Muscle of arm (tissue), 12 donors: ENCODE results near the gene RBMS3. TPM values are rescaled to one million over a fixed set of nuclear protein-coding genes. Genes with fewer than 3 reads are reported as not detected.
A peak's percentile ranks its signal among the peaks of the same experiment; 100 is the strongest.
"Not testable (repeated sequence)": the region's sequence is repeated elsewhere in the genome, so short reads cannot be mapped to it uniquely, and the experiment has no call there.

ENCODE experiments used
- DNase-seq: peaks from one replicate; pipeline ENCODE4 v3.0.0-alpha.2; 2013
- polyA plus RNA-seq, 12 donors: library from polyadenylated mRNA; unstranded; fragments of 120-200 nt; gene quantifications; one replicate each; pipeline ENCODE4 v1.2.1, GENCODE V29; 2013; ENCODE audit not compliant: insufficient read length in 12 of 12

The RBMS3 gene
- polyA plus RNA-seq, 12 donors = 27.1 to 56.7 (median 31.2) TPM; not detected in 1

DNA sequence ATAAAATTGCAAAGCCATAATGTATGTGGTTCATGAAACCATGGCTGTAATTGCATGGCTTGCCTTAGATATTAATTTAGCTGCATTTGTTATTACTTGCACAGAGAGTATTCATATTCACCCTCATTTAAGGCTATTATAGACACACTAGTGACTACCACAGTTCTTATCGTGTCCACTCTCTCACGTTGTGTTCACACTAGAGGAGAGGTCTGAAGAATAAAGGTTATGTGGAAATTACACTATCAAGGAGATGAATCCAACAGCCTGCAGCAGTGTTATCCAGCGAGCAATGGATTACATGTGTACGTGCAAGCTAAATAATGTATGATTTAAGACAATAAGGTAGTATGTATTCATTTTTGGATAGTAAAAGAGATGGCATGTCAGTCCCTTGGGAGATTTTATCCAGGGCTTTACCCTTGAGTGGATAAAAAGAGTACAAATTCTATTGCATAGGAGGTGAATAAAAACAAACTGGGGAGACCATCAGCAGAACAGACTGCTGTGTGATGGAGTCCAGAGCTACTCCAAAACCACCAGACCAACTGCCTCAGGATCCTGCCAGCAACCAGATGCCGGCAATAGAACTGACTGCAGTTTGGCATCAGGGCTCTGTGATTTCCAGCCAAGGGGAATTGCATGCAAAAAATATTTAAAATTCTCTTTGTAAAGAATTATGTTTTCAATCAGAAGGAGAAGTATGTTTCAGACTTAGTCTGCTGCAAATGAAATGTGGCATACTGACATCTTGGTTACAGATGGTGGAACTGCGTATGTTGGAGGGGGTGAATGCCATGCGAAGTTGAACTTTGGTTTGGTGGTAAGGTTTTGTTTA is 146.6 kb downstream of the RBMS3 start:
- DNase-seq = no peak

DNA sequence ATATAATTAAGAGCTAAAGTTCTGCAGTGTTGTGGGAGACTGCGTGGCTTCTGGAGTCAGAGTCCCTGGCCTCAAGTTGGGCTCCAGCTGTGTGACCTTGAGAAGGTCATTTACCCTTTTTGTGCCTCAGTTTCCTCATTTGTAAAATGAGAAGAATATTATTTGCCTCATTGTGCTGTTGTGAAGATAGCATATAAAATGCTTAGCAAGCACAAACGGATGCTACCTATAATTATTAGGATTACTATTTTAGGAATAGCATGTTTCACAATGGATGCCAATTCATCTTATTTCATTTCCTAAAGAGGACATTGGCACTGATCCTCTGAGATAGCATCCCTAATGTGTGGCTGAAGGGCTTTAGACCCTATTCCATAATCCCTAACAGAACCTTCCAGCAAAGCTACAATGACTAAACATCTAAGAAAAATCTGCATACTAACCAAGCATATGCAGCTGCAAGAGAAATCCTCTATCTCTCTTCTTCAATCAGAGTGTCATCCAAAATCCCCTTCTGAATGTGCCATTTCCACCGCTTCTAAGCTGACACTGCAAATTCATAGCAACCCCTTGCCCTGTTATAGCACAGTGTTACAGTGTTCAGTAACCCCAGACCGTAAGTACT is 148.3 kb downstream of the RBMS3 start:
- no peak for DNase-seq

DNA sequence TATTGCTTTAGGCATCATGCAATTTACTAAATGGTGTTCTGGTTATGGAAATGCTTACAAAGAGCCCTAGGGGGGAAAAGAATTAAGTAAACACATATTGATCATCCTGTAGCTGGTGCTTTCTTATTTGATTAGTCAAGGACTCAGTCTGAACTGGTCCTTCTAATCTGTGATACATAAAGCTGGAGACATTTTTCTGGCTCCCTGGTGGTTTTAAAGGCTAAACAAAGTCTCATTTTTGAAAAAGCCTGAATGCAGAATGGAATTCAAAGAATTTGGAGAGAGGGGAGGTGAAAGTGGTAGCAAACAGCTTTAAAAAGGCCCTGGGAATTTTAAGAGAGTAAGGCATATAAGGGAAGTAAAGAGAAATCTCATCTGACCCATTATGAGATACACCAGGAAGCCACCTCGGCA is 149.7 kb downstream of the RBMS3 start:
- no peak for DNase-seq

DNA sequence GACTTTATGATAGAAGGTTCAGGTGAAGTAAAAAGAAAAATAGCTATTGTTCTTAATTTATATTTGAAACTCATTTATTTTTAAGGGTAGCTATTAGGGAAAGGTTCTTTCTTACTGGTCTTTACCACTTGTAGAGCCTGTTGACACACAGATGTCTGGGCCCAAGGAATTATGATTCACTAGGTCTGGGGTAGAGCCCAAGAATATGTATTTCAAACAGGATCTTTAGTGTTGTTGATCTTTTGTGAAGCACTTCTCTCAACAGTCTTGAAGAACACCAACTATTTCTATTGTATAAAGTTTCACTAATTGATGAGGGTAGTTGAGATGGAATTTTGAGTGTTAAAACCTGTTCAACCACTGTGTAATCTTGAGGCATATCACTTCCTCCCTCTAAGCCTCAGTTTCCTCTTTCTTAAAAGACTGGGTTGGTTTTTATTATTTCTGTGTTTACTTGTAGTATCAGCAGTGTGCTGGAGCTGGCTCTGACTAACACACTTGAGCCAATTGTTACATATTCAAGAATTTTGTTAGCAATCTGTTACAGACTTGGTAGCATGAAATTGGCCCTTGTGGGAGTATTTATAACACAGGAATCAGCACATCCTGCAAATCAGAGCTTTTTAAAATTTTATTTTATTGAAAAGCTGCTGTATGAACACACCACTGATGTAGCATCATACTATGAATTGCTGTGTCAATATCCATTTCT is 155.9 kb downstream of the RBMS3 start:
- DNase-seq = no peak

DNA sequence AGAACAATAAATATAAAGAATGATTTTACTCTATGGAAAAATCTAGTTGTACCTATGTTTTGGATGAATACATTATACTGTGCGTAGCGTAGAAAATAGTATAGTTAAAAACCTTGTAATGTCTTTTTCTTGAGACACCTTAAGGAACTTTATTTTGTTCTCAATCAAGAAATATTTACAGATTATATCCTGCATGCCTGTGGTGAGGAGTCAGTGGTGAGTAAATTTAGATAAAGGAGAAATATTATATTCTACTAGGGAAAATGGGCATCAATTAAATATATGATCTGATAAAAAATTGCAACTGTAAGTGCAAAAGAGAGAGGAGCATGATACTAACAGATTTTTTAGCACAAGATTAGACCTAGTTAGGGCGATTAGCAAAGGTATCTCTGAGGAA is 157.7 kb downstream of the RBMS3 start:
- DNase-seq = no peak

DNA sequence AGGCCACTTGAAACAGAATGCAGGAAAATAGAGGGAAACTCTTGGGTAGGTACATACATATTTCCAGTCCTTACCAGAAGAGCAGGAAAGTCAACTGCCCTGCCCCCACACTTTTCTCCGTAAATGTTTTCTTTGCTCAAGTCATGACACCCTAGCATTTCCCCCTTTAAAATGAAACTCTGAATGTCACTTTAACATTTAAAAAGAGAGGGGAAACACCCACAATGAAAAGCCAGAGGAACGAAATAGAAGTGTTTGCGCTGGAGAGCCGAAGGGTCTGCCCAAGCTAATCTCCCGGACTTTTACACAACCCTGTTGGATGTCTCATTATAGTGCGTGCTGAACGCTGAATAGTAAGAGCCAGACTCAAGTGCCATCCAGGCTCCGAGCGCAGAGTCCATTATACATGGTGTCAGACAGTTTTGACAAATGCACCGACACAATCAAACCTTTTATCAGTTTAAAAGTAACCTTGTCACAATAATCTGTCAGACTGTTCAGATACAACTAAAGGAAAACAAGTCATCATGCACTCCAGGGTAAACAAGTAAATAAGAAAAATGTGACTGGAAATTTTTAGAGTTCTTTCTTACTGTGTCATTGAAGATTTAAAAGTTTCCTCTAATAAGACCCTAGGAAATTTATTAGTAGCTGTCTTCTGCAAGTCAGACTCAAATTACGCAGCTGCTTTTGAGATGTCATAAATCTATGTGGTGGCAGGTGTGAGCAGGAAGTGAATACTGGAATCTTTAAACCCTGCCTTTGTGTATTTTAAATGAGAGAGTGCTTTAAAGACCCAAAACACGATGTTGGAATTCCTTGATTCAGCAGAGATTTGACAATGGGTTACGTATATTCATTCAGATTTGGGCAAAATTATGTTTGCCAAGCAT is 159.8 kb downstream of the RBMS3 start:
- DNase-seq = no peak

DNA sequence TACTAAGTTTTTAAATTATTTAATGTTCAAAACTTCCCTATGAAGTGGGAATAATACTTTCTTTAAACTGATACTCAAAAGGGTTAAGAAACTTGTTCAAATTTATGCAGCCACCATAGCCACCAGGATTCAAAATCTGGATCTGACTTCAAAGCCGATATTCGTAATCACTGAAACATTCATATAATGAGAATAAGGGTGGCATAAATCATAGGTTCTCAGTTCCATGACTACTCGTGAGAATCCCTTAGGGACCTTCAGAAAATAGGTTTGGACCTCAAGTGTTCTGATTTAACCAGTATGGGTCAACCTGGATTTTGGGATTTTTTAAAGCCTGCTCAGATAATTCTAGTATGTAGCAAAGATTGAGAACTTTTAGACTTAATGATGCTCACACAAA is 160.6 kb downstream of the RBMS3 start:
- DNase-seq = no peak

DNA sequence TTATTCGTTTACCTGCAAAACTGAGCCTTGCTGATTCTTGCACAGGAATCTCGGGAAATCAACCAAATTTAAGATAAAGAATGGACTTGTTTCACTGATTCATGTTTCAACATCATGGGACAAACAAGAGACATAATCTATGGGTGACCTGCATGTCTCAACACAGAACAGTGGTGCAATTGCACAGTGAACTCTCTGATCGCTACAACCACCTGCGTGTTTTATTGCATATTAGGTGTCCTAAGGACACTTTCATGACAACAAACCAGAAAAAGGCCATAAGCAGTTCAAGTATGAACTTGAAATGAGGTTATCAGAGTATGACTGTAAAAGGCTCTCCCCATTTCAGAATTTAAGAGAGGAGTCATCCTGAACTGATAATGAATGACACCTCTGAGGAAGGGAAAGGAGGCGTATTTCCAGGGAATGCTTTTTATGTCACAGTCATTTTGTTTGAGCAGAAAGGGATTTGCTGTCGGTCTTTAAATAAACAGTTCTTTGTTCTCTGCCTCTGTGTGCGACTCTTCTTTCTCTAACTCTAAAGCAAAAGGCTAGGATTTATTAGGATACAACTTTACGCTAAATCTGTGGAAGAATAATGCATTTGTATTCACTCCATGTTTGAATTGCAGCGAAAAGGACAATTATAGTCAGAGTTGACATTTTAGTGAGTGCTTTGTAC is 167.2 kb downstream of the RBMS3 start:
- DNase-seq = no peak

DNA sequence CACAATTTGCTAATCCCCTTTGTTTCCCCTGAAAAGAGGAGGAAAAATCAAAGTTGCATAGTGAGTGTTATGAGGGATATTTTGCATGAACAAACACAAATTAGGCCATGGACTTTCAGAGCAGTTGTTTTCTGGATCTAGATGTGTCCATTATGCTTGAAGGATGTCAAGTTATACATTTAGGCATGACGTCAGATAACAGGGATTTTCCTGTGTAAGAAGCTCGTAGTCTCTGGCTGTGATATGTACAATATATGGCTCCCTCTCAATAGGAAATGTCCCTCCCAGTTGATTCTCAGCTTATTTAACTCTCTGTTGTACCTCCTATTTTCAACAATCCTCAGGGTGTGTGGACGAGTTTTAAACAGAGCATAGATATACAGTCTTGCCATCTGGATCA is 171.0 kb downstream of the RBMS3 start:
- no peak for DNase-seq

DNA sequence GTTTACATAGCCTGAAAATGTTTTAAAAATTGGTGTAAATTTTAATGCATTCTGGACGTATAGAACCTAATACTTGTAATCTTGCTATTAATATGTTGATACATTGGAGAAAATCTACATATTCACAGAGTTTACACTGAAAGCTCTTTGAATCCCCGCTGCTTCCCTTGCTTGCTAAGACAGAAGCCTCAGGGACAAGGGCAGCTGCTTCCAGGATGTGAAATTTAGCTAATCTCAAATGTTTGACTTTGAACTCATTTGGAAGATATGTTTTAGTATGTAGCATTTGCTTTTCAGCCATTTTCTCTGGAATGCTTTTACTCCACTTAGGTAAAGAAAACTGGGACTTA is 172.0 kb downstream of the RBMS3 start:
- no peak for DNase-seq

DNA sequence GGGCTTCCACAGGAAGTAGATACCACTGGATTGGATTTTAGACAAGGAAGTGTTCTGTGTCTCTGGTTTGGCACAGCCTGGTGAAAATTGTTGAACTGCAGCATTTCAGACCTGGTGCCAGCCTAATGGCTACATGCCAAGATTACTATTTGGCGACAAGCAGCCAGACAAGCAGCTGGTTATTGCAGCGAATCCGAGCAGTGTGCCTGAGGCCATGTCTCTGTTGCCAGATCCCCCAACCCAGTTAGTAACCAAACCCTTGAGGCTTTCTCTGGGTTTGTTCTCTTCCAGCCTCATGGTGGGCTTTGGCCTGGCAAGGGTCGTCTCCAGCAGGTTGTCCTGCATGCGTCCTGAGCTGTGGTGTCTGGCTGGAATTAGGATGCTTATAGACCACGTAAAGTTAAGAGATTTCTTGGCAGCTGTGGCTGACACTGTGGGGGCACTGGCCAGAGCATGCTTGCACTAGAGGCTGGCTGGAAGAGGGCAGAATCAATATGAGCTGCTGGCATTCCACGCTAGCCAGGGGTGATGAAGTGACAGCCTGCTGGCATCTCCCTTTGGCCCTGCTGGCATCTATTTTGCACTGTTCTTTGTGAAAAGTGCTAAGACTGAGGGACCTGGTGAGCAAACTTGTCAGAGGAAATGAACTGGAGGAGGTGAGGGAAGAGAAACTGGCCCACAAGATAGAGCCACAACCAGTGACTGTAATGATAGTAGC is 172.6 kb downstream of the RBMS3 start:
- DNase-seq = peak; percentile 49

DNA sequence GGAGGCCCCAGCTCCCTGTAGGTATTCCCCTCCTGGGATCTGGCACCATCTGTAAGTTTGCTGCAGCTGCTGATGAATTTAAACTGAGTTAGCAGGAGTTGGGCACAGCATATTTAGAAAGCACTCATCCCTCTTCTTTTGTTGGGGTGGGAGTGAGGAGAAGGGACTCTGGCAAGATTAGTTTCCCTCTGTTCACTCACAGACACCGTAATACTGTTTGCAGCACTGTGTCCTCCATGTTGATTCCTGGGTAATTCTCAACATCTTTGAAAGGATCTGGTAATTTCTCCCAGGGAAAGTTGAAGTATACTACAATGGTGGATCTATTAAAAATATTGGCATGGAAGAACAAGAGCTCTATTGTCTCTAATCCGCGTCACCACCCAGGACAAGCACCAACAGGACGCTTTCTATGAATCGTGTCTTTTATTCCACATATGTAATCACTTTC is 173.3 kb downstream of the RBMS3 start:
- DNase-seq = no peak

DNA sequence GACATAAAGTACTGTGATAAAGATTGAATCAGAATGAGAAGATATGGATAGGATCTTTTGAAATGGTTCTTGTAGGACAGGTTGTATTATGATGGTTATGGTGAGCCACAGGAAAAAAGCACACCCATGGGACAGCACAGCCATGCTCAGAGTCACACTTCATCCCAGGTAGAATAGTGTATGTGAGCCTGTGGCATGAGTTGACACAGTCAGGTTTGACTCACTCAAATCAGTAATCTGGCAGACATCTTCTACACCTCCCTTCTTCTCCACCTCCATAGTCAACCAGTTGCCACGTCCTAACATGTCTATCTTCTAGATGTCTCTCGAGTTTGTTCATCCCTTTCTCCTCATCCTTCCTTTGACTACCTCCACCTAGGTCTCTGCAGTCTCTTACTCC is 176.0 kb downstream of the RBMS3 start:
- no peak for DNase-seq

DNA sequence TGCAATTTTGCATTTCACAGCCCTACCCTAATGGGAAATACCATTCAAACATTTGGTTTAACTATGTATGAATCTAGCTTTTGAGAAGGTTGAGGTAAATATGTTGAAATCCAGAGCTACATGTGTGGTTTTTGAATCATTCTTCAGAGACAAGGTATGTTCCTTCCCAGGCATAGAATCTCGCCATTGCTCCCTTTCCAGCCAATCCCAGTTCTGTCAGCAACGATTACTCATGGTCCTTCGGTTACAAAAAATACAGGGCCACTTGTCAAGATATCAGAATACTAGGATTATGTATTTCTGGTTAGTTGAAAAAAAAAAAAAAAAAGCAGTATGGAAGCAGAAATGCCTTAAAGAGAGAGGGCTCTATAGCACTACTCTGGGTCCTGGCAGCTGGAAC is 182.4 kb downstream of the RBMS3 start:
- DNase-seq = no peak

DNA sequence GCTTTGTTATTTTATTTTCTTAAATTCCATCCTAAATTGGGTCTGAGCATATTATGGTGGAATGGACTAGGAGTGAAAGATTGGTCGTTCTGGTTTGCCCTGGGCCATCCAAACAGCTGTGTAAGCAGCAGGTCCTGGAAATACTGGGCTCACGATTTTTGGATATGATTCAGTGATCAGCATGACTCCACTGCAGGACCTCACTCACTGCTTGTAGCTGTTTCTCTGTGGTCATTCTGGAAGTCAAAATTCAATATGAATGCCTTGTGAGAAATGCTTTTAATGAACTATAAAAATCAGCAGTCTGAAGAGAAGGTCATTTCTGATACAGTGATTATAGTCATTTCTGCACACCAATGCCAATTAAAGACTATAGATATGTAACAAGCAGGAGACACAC is 185.0 kb downstream of the RBMS3 start:
- DNase-seq = peak; percentile 29

DNA sequence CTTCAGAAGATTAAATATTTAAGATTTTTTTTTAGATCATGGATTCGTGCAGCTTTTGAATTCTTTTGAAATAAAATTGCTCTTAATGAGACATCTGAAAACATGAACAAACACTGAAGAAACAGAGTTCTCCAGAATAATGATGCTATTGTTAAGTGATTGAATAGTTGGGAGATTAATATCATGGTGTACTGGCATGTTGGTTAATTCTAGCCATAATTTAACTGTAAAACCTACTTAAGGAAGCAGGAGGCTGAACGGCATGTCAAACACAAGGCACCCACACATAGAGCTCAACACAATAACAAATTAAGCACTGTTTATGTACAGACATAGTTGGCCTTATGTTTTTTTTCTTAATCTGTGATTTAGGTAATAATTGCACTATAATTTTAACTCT is 185.6 kb downstream of the RBMS3 start:
- no peak for DNase-seq

DNA sequence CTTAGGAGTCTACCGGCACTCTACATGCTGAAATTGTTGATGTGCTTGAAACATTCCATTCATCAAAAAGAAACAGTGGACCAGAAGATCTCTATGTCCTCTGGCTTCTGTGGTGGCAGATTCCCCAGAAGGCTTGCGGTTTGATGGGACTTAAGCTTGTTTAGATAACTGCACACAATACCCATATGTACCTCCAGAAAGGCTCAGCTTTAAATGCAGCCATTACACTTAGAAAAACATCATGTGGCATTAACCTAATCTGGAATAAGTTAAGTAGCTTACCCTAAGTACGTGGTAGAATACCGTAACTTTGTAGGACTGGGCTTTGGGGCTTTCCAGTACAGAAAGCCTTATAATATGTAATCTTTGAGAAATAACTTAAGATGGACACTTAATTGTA is 187.3 kb downstream of the RBMS3 start:
- DNase-seq = no peak

DNA sequence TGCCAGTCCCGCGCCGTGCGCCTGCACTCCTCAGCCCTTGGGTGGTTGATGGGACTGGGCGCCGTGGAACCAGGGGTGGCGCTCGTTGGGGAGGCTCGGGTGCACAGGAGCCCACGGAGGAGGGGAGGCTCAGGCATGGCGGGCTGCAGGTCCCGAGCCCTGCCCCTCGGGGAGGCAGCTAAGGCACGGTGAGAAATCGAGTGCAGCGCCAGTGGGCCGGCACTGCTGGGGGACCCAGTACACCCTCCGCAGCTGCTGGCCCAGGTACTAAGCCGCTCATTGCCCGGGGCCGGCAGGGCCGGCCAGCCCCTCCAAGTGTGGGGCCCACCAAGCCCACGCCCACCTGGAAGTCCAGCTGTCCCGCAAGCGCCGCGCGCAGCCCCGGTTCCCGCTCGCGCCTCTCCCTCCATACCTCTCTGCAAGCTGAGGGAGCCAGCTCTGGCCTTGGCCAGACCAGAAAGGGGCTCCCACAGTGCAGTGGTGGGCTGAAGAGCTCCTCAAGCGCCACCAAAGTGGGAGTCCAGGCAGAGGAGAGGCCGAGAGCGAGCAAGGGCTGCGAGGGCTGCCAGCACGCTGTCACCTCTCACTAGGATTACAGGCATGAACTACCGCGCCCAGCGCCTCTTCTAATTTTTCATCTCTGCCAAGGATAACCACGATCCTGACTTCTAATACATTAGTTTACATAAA is 192.8 kb downstream of the RBMS3 start:
- DNase-seq = not testable (repeated sequence)

DNA sequence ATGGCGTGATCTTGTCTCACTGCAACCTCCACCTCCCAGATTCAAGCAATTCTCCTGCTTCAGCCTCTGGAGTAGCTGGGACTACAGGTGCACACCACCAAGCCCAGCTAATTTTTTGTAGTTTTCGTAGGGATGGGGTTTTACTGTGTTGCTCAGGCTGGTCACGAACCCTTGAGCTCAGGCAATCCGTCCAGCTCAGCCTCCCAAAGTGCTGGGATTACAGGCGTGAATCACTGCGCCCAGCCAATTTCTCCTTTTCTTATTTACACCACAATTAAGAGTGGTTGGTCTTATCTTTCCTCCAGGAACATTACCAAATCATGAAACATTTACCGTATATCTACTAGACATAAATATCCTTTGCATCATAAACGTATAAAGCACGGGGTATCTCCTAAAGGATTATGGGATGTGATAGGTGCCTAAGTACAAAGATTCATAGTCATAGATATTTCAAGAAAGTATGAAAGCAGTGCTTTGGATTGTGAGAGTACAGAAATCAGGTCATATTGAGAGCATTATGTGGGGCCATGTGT is 194.5 kb downstream of the RBMS3 start:
- DNase-seq = no peak

DNA sequence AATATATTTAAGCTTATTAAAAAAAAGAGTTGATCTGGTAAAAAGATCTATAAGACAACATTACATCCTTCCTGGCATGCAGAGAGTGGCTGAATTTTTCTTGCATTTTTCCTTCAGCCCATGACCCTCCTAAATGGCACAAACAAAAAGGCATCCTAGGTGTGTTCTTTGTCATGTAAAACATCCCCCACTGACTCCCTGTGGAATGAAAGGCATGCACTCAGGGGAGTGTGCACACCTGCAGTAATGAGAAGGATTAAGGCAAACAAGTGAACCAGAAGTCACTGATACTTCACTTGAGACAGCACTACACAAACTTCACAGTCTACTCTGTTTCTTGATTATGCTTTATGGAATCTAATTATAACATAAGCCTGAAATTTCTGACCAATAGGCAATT is 195.0 kb downstream of the RBMS3 start:
- DNase-seq = no peak
